ENCODE results near the gene NUP205.
"Not testable (repeated sequence)": the region's sequence is repeated elsewhere in the genome, so short reads cannot be mapped to it uniquely, and the experiment has no call there.

The NUP205 gene

GRCh38 chr7:135618510-135618909 lies 60.8 kb downstream of the NUP205 start:
- no peak for DNase-seq (ENCODE audit: low read depth in 2 of 2)

GRCh38 chr7:135620447-135620846 lies 62.7 kb downstream of the NUP205 start:
- DNase-seq (ENCODE audit: low read depth in 2 of 2), result no peak

DNA sequence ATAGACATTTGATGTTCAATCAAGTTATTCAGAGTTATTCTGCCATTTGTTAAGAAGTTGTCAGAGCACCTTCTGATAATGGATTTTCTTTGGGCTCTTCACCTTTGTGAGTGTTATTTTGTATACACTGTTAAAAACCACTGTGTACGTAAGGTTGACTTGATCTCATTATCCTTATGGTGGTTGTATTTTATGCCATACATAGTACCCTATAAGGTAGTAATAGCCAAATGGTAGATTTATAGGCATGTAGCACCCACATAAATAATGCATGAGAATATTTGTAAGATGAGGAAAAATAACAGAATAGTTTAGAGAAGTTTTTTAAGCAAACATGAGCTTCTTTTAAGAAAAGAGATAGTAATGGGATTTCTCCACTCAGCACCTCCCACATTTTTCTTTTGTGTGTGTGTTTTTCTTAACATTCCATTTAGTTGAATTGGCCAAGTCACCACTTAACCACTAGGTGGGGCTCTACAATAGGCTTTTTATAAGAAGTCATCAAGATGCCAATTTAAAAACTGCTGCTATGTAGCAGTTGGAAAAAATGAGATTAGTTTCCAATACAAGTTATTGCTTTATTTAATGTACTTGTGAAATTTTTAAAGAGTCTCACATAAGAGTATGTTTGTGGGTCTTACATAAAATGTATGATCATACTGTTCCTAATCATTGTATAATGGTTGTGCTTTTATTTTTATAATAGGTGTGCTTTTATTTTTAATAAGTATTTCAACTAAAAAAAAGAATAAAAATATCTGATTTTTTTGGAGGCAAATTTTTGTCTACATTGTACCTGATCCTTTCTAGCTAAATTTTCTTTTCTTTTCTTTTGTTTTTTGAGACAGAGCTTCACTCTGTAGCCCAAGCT lies 63.5 kb downstream of the NUP205 start:
- peak; percentile 72 to 76 for DNase-seq (ENCODE audit: low read depth in 2 of 2)

DNA sequence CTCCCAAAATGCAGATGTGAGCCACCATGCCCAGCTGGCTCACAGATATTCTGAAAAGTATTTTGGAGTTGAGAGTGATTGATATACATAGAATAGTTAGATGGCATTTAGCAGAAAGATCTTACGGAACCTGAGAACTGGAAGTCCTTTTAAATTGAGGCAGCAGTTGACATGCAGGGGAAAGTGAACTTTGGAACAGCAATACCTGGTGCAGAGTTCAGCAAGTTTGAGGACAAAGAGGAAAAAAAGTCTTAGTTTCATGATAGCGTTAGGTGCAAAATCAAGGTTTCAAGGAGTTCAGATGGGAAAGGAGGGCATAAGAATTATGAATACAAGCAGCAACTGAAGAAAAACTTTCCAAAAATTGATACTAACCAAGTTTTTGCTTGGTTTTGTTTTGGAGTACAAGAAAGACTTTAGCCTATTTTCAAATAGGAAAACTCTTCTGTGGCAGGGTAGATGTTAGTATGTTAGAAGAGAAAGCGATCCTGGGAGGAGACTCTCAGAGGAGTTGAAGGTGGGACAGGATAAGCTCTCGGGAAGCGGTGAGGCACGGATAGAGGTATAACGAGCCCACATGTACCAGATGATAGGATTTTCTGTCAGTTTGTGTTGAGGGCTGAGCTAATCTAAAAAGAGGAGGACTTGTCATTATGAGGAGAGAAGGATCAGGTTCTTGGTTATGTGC lies 76.6 kb downstream of the NUP205 start:
- no peak for DNase-seq (ENCODE audit: low read depth in 2 of 2)

DNA sequence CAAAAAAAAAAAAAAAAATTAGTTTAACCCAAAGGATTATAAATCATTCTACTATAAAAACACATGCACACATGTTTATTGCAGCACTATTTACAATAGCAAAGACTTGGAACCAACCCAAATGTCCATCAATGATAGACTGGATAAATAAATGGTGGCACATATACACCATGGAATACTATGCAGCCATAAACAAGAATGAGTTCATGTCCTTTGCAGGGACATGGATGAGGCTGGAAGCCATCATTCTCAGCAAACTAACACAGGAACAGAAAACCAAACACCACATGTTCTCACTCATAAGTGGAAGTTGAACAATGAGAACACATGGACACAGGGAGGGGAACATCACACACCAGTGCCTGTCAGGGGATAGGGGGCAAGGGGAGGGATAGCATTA lies 82.0 kb downstream of the NUP205 start:
- not testable (repeated sequence) for DNase-seq (ENCODE audit: low read depth in 2 of 2)

GRCh38 chr7:135644154-135644553 lies 86.4 kb downstream of the NUP205 start:
- no peak for DNase-seq (ENCODE audit: low read depth in 2 of 2)

DNA sequence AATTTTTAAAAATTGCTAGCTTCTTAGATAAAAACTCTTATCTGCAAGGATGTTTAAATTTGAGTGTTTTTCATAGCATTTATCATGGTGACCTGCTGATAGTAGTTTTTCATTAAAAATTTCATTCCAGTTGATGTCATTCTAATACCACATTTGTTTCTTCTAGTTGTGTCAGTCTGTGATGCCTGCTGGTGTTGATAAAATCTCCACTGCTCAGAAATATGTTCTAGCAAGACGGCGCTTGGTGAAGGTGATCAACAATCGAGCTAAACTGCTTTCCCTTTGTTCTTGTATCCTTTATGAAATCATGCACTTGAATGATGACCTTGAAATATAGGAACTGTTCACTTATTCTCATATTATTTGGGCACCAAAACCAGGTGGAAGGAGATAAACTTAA lies 87.0 kb downstream of the NUP205 start:
- no peak for DNase-seq (ENCODE audit: low read depth in 2 of 2)

- no peak for DNase-seq (ENCODE audit: low read depth in 2 of 2)
Measured at GRCh38 chr7:135645296-135645904, 87.7 kb downstream of the NUP205 start.

GRCh38 chr7:135647755-135648154 lies 90.0 kb downstream of the NUP205 start:
- DNase-seq (ENCODE audit: low read depth in 2 of 2), result no peak

- no peak for DNase-seq (ENCODE audit: low read depth in 2 of 2)
Measured at GRCh38 chr7:135648235-135648634, 90.5 kb downstream of the NUP205 start.

GRCh38 chr7:135650831-135651573 lies 93.3 kb downstream of the NUP205 start:
- peak; percentile 70 to 74 for DNase-seq (ENCODE audit: low read depth in 2 of 2)

GRCh38 chr7:135653340-135654080 lies 95.8 kb downstream of the NUP205 start:
- no peak for DNase-seq (ENCODE audit: low read depth in 2 of 2)

DNA sequence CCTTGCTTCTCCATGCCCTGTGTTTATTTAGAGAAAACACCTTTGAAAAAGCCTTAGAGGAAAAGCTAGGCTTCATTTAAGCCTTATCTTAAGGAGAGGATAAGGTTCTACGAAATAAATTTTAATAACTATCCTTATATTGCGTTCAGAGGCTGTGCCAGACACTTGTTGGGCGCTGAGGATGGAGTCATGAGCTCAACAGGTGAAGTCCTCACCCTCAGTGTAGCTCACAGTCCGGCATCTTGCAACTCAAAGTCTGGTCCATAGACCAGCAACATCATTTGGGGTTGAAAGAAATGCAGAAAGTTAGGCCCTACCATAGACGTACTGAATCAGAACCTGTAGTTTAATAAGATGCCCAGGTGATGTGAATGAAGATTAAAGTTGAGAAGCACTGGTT lies 100.8 kb downstream of the NUP205 start:
- DNase-seq (ENCODE audit: low read depth in 2 of 2), result no peak

- no peak for DNase-seq (ENCODE audit: low read depth in 2 of 2)
Measured at GRCh38 chr7:135659159-135659846, 101.6 kb downstream of the NUP205 start.

DNA sequence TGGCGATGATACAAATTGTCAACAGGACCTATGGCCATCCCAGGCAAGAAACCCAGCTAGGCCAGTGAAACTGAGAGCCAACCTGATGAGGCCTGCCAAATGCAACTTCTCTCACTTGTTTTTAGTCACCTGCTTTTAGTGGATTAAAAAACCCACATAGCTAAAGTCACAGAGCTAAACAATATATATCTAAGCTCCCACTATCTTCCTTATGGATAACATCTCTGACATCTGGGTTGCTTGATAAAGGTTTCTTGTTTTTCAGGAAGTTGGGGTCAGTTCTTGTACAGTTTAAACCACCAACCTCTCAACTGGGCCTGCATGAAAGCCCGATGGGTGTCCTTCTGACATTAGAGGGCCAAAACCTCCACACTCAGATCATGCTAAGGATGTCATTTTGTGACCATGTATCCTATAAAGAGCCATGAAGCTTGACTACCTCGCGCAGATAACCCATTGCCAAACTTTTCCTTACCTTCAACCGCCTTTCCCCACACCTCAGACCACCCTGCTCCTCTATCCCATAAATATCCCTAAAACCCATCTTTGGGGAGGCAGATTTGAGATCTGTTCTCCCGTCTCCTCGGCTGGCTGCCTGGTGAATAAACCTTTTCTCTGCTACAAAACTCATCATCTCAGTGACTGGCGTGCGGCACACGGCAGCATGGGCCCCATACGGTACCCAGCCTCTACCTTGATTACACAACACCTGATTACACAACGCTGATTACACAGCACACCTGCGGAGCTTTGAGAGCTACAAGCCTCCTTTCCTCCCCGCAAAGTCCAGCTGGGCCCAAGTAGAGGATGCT lies 103.8 kb downstream of the NUP205 start:
- DNase-seq (ENCODE audit: low read depth in 2 of 2), result no peak

DNA sequence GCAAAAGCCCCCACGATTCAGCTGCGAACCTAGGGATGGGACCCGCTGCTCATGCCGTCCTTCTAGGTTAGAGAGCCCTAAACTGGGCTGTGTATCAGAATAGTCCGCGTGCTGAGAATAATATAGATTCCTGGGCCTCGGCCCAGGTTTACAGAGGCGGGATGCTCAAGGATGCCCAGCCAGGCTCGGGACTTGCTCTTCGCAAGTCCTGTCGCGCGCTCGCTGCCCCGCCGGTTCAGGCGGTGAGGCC lies 104.3 kb downstream of the NUP205 start:
- DNase-seq (ENCODE audit: low read depth in 2 of 2), result no peak

DNA sequence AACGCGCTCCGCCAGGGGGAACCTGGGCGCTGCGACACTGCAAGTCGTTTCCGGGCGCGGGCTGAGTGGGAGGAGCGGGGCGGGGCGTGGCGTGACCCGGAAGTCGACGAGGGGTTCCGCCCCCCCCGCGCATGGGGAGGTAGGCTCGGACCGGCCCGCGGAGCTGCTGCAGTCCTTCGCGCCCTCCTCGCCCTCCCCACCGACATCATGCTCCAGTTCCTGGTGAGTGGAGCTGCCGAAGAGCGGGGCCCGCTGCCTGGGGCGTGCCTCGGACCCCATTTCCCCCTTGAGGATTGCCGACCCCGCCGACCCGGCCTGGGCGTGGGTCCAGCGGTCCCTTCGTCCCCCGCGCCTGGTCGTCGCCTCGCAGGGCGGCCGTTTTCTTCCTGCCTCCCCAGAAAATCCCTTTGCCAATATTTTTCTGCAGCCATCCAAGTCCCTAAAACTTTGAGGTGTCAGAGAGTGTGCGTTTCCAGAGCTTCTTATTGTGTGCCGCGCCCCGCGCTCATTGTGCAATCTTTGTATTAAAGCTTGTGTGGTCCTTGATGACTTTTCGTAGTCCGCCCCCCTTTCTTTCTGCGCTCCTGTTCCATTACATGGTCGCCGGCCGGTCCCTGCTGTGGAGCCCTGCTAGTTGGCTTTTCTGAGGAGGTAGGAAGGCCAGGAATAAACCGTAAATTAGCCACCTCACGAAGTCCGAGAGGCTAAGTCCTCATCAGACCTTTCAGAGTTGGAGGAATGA lies 104.8 kb downstream of the NUP205 start, which contains the start of gene STMP1:
TSS of gene STMP1 (plus strand) at position 142 of the 742 bp plus-strand sequence.
- DNase-seq (ENCODE audit: low read depth in 2 of 2), result peak; percentile 87 to 90

DNA sequence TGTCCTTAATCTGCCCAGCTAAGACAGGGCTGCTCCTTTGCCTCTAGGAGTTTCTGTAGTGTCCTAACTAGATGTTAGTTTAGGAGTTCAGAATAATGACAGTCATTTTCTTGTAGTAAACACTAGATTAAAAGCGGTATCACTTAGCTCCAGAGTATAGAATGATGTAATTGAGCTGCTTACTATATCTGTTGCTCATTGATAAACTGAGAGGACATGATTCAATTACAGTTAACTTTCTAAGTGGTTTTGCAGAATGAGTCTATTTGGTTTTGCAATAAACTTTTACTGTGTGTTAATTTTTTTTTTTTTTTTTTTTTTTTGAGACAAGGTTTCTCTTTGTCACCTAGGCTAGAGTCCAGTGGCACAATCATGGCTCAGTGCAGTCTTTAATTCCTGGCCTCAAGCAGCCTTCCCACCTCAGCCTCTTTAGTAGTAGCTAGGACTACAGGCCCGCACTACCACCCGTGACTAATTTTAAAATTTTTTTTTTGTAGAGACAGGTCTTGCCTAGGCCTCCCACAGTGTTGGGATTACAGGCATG lies 106.4 kb downstream of the NUP205 start:
- DNase-seq (ENCODE audit: low read depth in 2 of 2), result no peak

DNA sequence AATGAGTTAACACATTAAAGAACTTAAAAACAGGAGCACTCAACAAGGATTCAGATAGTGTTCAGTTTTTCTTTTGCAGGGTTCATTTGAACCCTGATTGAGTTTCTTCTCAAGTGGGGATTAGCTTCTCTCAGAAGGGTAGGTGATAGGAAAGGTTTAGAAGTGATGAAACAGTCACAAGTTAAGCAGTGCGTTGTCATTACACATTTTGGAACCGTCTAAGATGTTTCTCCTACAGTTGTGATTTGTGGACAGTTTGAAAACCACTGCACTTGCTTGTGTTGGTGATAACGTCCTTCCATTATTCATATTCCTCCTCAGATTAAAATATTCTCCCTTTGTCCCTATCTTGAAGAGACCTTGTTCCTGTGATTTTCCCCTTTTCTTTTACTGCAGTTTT lies 107.3 kb downstream of the NUP205 start:
- no peak for DNase-seq (ENCODE audit: low read depth in 2 of 2)
